Sigmoid colon (tissue), 7 donors: Measurements from ENCODE around the gene CALHM1. TPM values are rescaled to one million over a fixed set of nuclear protein-coding genes. Genes with fewer than 3 reads are reported as not detected.

ENCODE experiments used
- DNase-seq: peaks from one replicate; pipeline ENCODE4 v3.0.0-alpha.2; 2019
- H3K27ac ChIP-seq, 4 donors: fragments of 200-600 bp; sonication (generic); one replicate each; pipeline ENCODE4 v1.5.1; 2016 to 2019; ENCODE audit warnings: mild to moderate bottlenecking in 1 of 4
- H3K27me3 ChIP-seq, 3 donors: fragments of 200-600 bp; sonication (generic); one replicate each; pipeline ENCODE4 v1.5.1; 2019; ENCODE audit warnings: mild to moderate bottlenecking in 1 of 3
- H3K36me3 ChIP-seq, 4 donors: fragments of 200-600 bp; sonication (generic); one replicate each; pipeline ENCODE4 v1.5.1; 2016 to 2019
- H3K4me1 ChIP-seq, 4 donors: fragments of 200-600 bp; sonication (generic); one replicate each; pipeline ENCODE4 v1.5.1; 2017 to 2019
- H3K4me3 ChIP-seq, 4 donors: fragments of 200-600 bp; sonication (generic); one replicate each; pipeline ENCODE4 v1.5.1; 2017 to 2019; ENCODE audit warnings: mild to moderate bottlenecking in 2 of 4, moderate library complexity in 1 of 4
- H3K9me3 ChIP-seq, 4 donors: fragments of 200-600 bp in 3 of 4; sonication (generic) in 3 of 4; one replicate each; pipeline versions ENCODE4 v1.5.1 to v1.6.1; 2013 to 2019
- EP300 ChIP-seq, 4 donors: sonication (generic); formaldehyde crosslinking; IDR thresholded peaks; one replicate each; pipeline ENCODE4 v1.6.1; 2017; ENCODE audit warnings: antibody characterized with exemption in 4 of 4
- POLR2A ChIP-seq, 2 donors: fragments of 450-650 bp; IDR thresholded peaks; one replicate each; pipeline ENCODE4 v1.6.1; 2016; ENCODE audit warnings: antibody characterized with exemption in 2 of 2, mild to moderate bottlenecking in 2 of 2, moderate library complexity in 2 of 2
- POLR2AphosphoS5 ChIP-seq, 4 donors: sonication (generic); formaldehyde crosslinking; IDR thresholded peaks; one replicate each; pipeline ENCODE4 v1.6.1; 2017; ENCODE audit warnings: antibody characterized with exemption in 4 of 4
- WGBS, 2 donors: extraction: QIAGEN DNeasy Blood & Tissue Kit; methylation state at CpG; one replicate each; pipeline ENCODE4 v1.1.7; 2013; 5-methylcytosine and 5-hydroxymethylcytosine counted together
- intact Hi-C: fragments of 100-400 bp; cut with DNase I; formaldehyde crosslinking; loops from one replicate; pipeline ENCODE4 v1.15.1; 2023
- polyA plus RNA-seq, 3 donors: library from polyadenylated mRNA; stranded (reverse); fragments of 200-250 nt; gene quantifications; one replicate each; pipeline ENCODE4 v1.2.3, GENCODE V29; 2013
- total RNA-seq, 4 donors: library from RNA; depleted of rRNA; stranded (reverse); fragments of >200 nt; gene quantifications; one replicate each; pipeline ENCODE4 v1.1.0, GENCODE V29; 2016
- TF ChIP-seq, protein P1 (sequence below), 4 experiments: fragments of 450-650 bp in 3 of 4; fragments of 200-600 bp in 1 of 4; IDR thresholded peaks; one replicate each; pipeline ENCODE4 v1.5.1; 2016 to 2019; ENCODE audit warnings: antibody characterized with exemption in 4 of 4, mild to moderate bottlenecking in 3 of 4, moderate library complexity in 2 of 4
- donor health status: healthy with polysubstance abuse.
- donor health status: Bipolar disorder and iron deficiency.
- donor health status: healthy.

The CALHM1 gene
- total and polyA plus RNA-seq, 7 donors, result 0.07 TPM; not detected in 6

DNA sequence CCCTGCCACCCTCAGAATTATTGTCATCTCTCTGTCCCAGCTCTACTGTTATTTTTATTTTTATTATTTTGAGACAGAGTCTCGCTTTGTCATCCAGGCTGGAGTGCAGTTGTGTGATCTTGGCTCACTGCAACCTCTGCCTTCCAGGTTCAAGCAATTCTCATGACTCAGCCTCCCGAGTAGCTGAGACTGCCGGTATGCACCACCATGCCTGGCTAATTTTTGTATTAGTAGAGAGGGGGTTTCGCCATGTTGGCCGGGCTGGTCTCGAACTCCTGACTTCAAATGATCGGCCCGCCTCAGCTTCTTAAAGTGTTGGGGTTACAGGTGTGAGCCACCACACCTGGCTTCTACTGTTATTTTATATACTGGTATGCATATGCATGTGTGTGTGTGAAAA lies 17.5 kb downstream of the CALHM1 start:
- H3K4me3 ChIP-seq, result no peak overlapping the region
- no peak overlapping the region for H3K27ac ChIP-seq
- DNase-seq, result no peak
- TF ChIP-seq POLR2A (IDR thresholded peaks at IDR 0.05) (no peak), EP300 (IDR thresholded peaks at IDR 0.05) (no peak), POLR2AphosphoS5 (IDR thresholded peaks at IDR 0.05) (no peak)
- TF ChIP-seq, protein P1, sequence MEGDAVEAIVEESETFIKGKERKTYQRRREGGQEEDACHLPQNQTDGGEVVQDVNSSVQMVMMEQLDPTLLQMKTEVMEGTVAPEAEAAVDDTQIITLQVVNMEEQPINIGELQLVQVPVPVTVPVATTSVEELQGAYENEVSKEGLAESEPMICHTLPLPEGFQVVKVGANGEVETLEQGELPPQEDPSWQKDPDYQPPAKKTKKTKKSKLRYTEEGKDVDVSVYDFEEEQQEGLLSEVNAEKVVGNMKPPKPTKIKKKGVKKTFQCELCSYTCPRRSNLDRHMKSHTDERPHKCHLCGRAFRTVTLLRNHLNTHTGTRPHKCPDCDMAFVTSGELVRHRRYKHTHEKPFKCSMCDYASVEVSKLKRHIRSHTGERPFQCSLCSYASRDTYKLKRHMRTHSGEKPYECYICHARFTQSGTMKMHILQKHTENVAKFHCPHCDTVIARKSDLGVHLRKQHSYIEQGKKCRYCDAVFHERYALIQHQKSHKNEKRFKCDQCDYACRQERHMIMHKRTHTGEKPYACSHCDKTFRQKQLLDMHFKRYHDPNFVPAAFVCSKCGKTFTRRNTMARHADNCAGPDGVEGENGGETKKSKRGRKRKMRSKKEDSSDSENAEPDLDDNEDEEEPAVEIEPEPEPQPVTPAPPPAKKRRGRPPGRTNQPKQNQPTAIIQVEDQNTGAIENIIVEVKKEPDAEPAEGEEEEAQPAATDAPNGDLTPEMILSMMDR (IDR thresholded peaks at IDR 0.05), result no peak
- intact Hi-C loops, result no loop called here
- 96 to 97% methylated on average over 8 of the region's 8 CpGs for WGBS, 2 donors
- peaks cover 0 to 9% (median 0%) of the 10 kb centered on the region in 4 donors for H3K4me1 ChIP-seq
- H3K9me3 ChIP-seq, result no peaks in the 10 kb centered on the region
- peaks cover 24 to 100% (median 57%) of the 10 kb centered on the region in 4 donors for H3K36me3 ChIP-seq
- H3K27me3 ChIP-seq, result no peaks in the 10 kb centered on the region

DNA sequence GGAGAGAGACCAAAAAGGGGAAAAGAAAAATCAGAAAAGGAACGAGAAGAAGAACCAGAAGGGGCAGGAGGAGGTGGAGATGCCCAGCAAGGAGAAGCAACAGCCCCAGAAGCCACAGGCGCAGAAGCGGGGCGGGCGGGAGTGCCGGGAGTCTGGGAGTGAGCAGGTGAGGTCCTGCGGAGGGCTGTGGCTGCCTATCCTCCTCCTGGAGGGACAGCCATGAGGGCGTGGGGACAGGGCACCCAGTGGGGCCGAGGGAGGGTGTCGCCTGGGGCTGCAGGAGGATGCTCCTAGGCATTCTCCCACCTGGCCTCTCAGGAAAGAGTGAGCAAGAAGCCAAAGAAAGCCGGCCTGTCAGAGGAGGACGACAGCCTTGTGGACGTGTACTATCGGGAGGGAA lies 18.3 kb downstream of the CALHM1 start:
- peaks cover 0 to 4% (median 0%) of the 10 kb centered on the region in 4 donors for H3K4me1 ChIP-seq
- no peak overlapping the region for H3K27ac ChIP-seq
- H3K36me3 ChIP-seq, result peaks cover 24 to 100% (median 54%) of the 10 kb centered on the region in 4 donors
- DNase-seq, result no peak
- H3K4me3 ChIP-seq, result no peak overlapping the region
- WGBS, 2 donors, result 95 to 96% methylated on average over 14 of the region's 14 CpGs
- TF ChIP-seq EP300 (IDR thresholded peaks at IDR 0.05) (no peak), POLR2A (IDR thresholded peaks at IDR 0.05) (no peak), POLR2AphosphoS5 (IDR thresholded peaks at IDR 0.05) (no peak)
- TF ChIP-seq, protein P1 (IDR thresholded peaks at IDR 0.05), result no peak
- no peaks in the 10 kb centered on the region for H3K27me3 ChIP-seq
- intact Hi-C loops, result no loop called here
- H3K9me3 ChIP-seq, result no peaks in the 10 kb centered on the region

DNA sequence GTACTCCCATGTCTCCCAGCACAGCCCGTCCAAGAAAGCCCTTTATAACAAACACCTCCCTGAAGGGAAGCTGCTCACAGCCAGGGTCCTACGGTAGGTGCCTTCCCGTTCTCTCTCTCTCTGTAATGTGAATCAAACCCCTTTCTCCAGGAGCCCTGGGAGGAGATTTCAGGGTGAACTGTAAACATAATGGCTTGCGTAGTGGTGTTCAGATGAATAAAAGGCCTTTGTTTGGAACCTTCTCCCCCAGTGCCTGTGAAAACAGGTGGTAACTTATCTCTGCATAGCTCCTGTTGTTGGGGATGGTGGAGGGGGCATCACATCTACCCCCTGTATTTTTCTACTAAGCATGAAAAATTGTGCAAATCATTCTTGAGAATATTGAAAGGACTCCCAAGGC lies 18.9 kb downstream of the CALHM1 start:
- TF ChIP-seq EP300 (IDR thresholded peaks at IDR 0.05), result no peak
- TF ChIP-seq POLR2AphosphoS5 (IDR thresholded peaks at IDR 0.05), result no peak
- TF ChIP-seq POLR2A (IDR thresholded peaks at IDR 0.05), result no peak
- TF ChIP-seq, protein P1 (IDR thresholded peaks at IDR 0.05), result no peak
- no peaks in the 10 kb centered on the region for H3K4me1 ChIP-seq
- no peak for DNase-seq
- no peaks in the 10 kb centered on the region for H3K27me3 ChIP-seq
- no peak overlapping the region for H3K27ac ChIP-seq
- 94% methylated on average over 4 of the region's 4 CpGs for WGBS, 2 donors
- intact Hi-C loops, result no loop called here
- no peak overlapping the region for H3K4me3 ChIP-seq
- H3K9me3 ChIP-seq, result no peaks in the 10 kb centered on the region
- H3K36me3 ChIP-seq, result peaks cover 24 to 100% (median 51%) of the 10 kb centered on the region in 4 donors

DNA sequence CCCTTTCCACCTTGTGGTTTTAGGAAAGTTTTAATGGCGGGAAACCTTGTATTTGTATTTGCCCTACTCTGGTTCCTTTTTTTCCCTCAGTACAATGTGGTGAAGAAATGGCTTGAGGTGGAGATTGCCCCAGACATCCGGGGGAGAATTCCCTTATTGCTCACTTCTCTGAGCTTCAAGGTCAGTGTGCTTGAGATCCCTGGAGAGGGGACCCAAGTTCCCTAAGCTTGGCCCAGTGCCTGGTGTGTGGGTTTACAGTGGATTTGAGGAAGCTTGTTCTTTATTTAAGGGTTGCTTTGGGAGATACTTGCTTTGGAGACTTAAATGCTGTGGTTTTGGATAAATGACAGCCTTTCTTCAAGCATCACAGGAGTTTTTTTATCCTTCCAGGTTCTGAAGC lies 24.8 kb downstream of the CALHM1 start:
- Histone ChIP-seq H3K27me3 (no peaks in the 10 kb centered on the region), H3K36me3 (peaks cover 14 to 93% (median 34%) of the 10 kb centered on the region in 4 donors), H3K9me3 (no peaks in the 10 kb centered on the region), H3K4me1 (no peaks in the 10 kb centered on the region), H3K27ac (no peak overlapping the region), H3K4me3 (no peak overlapping the region)
- DNase-seq, result no peak
- WGBS, 2 donors, result 71 to 76% methylated on average over 2 of the region's 2 CpGs
- TF ChIP-seq POLR2A (IDR thresholded peaks at IDR 0.05) (no peak), POLR2AphosphoS5 (IDR thresholded peaks at IDR 0.05) (no peak), EP300 (IDR thresholded peaks at IDR 0.05) (no peak)
- TF ChIP-seq, protein P1 (IDR thresholded peaks at IDR 0.05), result no peak
- intact Hi-C loops, result no loop called here

DNA sequence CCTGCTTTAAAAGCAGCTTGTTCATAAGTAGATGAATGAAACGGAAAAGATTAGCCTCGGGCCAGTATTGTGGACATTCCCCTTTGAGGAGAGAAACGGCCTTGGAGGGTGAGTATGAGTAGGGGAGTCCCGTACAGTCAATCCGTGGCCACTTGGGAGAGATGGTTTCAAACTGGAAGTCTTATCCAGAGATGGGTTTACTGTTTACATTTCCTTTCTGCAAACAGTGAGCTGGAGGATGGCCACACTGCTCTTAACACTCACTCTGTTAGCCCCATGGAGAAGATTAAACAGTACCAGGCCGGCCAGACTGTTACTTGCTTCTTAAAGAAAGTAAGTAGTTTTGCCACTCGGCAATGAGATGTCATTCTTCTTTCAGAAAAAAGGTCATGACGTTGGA lies 26.8 kb downstream of the CALHM1 start:
- intact Hi-C loops, result no loop called here
- TF ChIP-seq EP300 (IDR thresholded peaks at IDR 0.05) (no peak), POLR2A (IDR thresholded peaks at IDR 0.05) (no peak), POLR2AphosphoS5 (IDR thresholded peaks at IDR 0.05) (no peak)
- TF ChIP-seq, protein P1 (IDR thresholded peaks at IDR 0.05), result no peak
- H3K27ac ChIP-seq, result no peak overlapping the region
- no peak overlapping the region for H3K4me3 ChIP-seq
- 72 to 78% methylated on average over 8 of the region's 8 CpGs for WGBS, 2 donors
- H3K27me3 ChIP-seq, result no peaks in the 10 kb centered on the region
- no peak for DNase-seq
- peaks cover 2 to 93% (median 25%) of the 10 kb centered on the region in 4 donors for H3K36me3 ChIP-seq
- no peaks in the 10 kb centered on the region for H3K4me1 ChIP-seq
- H3K9me3 ChIP-seq, result no peaks in the 10 kb centered on the region
